H9 (cell line): ENCODE results near the gene POLN. TPM values are rescaled to one million over a fixed set of nuclear protein-coding genes. Genes with fewer than 3 reads are reported as not detected.

Experiments used
- DNase-seq: peaks from one replicate; pipeline ENCODE4 v3.0.0-alpha.2; 2017
- H2AFZ ChIP-seq: one replicate; pipeline ENCODE4 v1.6.1; 2013; ENCODE audit warnings: mild to moderate bottlenecking, low read length, control low read depth, moderate library complexity
- H2AK5ac ChIP-seq: 2 replicates; pipeline ENCODE4 v1.6.1; 2013; ENCODE audit warnings: low read length, control low read depth, mixed read lengths; ENCODE audit not compliant: insufficient read length
- H2BK120ac ChIP-seq: one replicate; pipeline ENCODE4 v1.6.1; 2013; ENCODE audit warnings: low read depth, mild to moderate bottlenecking, low read length, control low read depth, inconsistent platforms; ENCODE audit not compliant: poor library complexity, severe bottlenecking
- H2BK12ac ChIP-seq: 2 replicates; pipeline ENCODE4 v1.6.1; 2013; ENCODE audit warnings: low read length, control low read depth, mixed read lengths, low read depth; ENCODE audit not compliant: insufficient read length
- H2BK15ac ChIP-seq: 2 replicates; pipeline ENCODE4 v1.6.1; 2013; ENCODE audit warnings: low read depth, low read length, control low read depth
- H2BK20ac ChIP-seq: one replicate; pipeline ENCODE4 v1.6.1; 2013; ENCODE audit warnings: low read depth, mild to moderate bottlenecking, low read length, control low read depth, inconsistent platforms; ENCODE audit not compliant: poor library complexity, severe bottlenecking
- H2BK5ac ChIP-seq: 2 replicates; pipeline ENCODE4 v1.6.1; 2013; ENCODE audit warnings: low read length, control low read depth, mixed read lengths; ENCODE audit not compliant: insufficient read length
- H3K14ac ChIP-seq: 2 replicates; pipeline ENCODE4 v1.6.1; 2013; ENCODE audit warnings: low read length, control low read depth; ENCODE audit not compliant: insufficient read depth
- H3K18ac ChIP-seq: 2 replicates; pipeline ENCODE4 v1.6.1; 2013; ENCODE audit warnings: low read depth, mild to moderate bottlenecking, mixed read lengths, low read length, control low read depth; ENCODE audit not compliant: insufficient read length
- H3K23ac ChIP-seq: 2 replicates; pipeline ENCODE4 v1.6.1; 2013; ENCODE audit warnings: low read length, control low read depth, mixed read lengths, low read depth; ENCODE audit not compliant: insufficient read length
- H3K23me2 ChIP-seq: 2 replicates; pipeline ENCODE4 v1.6.1; 2013; ENCODE audit warnings: low read depth, mild to moderate bottlenecking, mixed read lengths, low read length, control low read depth; ENCODE audit not compliant: insufficient read length, poor library complexity, severe bottlenecking
- H3K27ac ChIP-seq: 2 replicates; pipeline ENCODE4 v1.5.1; 2013; ENCODE audit warnings: low read length, control low read depth, mixed read lengths, low read depth; ENCODE audit not compliant: insufficient read length
- H3K27me3 ChIP-seq: 2 replicates; pipeline ENCODE4 v1.6.1; 2013; ENCODE audit warnings: low read length, control low read depth, inconsistent platforms; ENCODE audit not compliant: insufficient read depth
- H3K4ac ChIP-seq: 2 replicates; pipeline ENCODE4 v1.6.1; 2013; ENCODE audit warnings: low read depth, mild to moderate bottlenecking, control low read depth, inconsistent platforms, low read length, moderate library complexity
- H3K4me1 ChIP-seq: 2 replicates; pipeline ENCODE4 v1.6.1; 2013; ENCODE audit warnings: low read length, control low read depth, inconsistent platforms; ENCODE audit not compliant: insufficient read depth
- H3K4me2 ChIP-seq: 2 replicates; pipeline ENCODE4 v1.6.1; 2013; ENCODE audit warnings: low read length, control low read depth, mixed read lengths; ENCODE audit not compliant: insufficient read length, insufficient read depth
- H3K56ac ChIP-seq: 2 replicates; pipeline ENCODE4 v1.6.1; 2013; ENCODE audit warnings: low read depth, mild to moderate bottlenecking, mixed read lengths, low read length, control low read depth; ENCODE audit not compliant: insufficient read length
- H3K79me1 ChIP-seq: 2 replicates; pipeline ENCODE4 v1.6.1; 2013; ENCODE audit warnings: low read depth, mild to moderate bottlenecking, moderate library complexity, low read length, control low read depth, inconsistent platforms; ENCODE audit not compliant: insufficient read depth, poor library complexity, severe bottlenecking
- H3K79me2 ChIP-seq: 2 replicates; pipeline ENCODE4 v1.6.1; 2013; ENCODE audit warnings: low read length, control low read depth, inconsistent platforms; ENCODE audit not compliant: insufficient read depth
- H3K9ac ChIP-seq: 2 replicates; pipeline ENCODE4 v1.6.1; 2013; ENCODE audit warnings: low read length, control low read depth, mixed read lengths; ENCODE audit not compliant: insufficient read length; ENCODE audit errors: extremely low read depth
- H3K9me3 ChIP-seq: one replicate; pipeline ENCODE4 v1.6.1; 2013; ENCODE audit warnings: low read depth, low read length, inconsistent platforms; ENCODE audit not compliant: control insufficient read depth
- H3T11ph ChIP-seq: one replicate; pipeline ENCODE4 v1.6.1; 2013; ENCODE audit warnings: mild to moderate bottlenecking, low read length, control low read depth, inconsistent platforms
- H4K20me1 ChIP-seq: one replicate; pipeline ENCODE4 v1.6.1; 2013; ENCODE audit not compliant: control insufficient read depth, insufficient read length, insufficient read depth
- H4K5ac ChIP-seq: 2 replicates; pipeline ENCODE4 v1.6.1; 2013; ENCODE audit warnings: low read depth, mild to moderate bottlenecking, mixed read lengths, low read length, control low read depth; ENCODE audit not compliant: insufficient read length
- H4K8ac ChIP-seq: replicated peaks from 2 replicates; pipeline ENCODE4 v1.6.1; 2013; ENCODE audit warnings: low read length, control low read depth, mixed read lengths, low read depth; ENCODE audit not compliant: insufficient read length
- H4K91ac ChIP-seq: 2 replicates; pipeline ENCODE4 v1.6.1; 2013; ENCODE audit warnings: low read depth, mild to moderate bottlenecking, moderate library complexity, mixed read lengths, low read length, control low read depth; ENCODE audit not compliant: insufficient read length
- H3K27ac Mint-ChIP-seq, 3 experiments: 2 replicates in 2 of 3; 3 replicates in 1 of 3; pipeline ENCODE4 v1.8.0; 2020 to 2021; ENCODE audit warnings: mixed read lengths in 3 of 3, mild to moderate bottlenecking in 1 of 3, moderate library complexity in 1 of 3
- H3K27me3 Mint-ChIP-seq: 2 replicates; pipeline ENCODE4 v1.8.0; 2021; ENCODE audit warnings: low read depth, mild to moderate bottlenecking, moderate library complexity, mixed read lengths
- H3K36me3 Mint-ChIP-seq, 3 experiments: 2 replicates in 2 of 3; 3 replicates in 1 of 3; pipeline ENCODE4 v1.8.0; 2020 to 2021; ENCODE audit warnings: low read depth in 3 of 3, mixed read lengths in 3 of 3; ENCODE audit not compliant: insufficient read depth in 1 of 3
- H3K4me1 Mint-ChIP-seq, 2 experiments: 2 replicates each; pipeline ENCODE4 v1.8.0; 2020; ENCODE audit warnings: mixed read lengths in 2 of 2
- H3K4me3 Mint-ChIP-seq, 2 experiments: 2 replicates in 1 of 2; 3 replicates in 1 of 2; pipeline ENCODE4 v1.8.0; 2020 to 2021; ENCODE audit warnings: mild to moderate bottlenecking in 2 of 2, mixed read lengths in 2 of 2, moderate library complexity in 1 of 2
- H3K9me3 Mint-ChIP-seq, 2 experiments: 2 replicates in 1 of 2; 3 replicates in 1 of 2; pipeline ENCODE4 v1.8.0; 2020; ENCODE audit warnings: mild to moderate bottlenecking in 2 of 2, mixed read lengths in 2 of 2, moderate library complexity in 1 of 2
- WGBS: extraction: QIAGEN DNeasy Blood & Tissue Kit; methylation state at CpG from one replicate; pipeline ENCODE4 v1.1.7; 2013; ENCODE audit warnings: missing lambda C conversion rate, low lambda C conversion rate, mixed read lengths; ENCODE audit not compliant: insufficient read length; ENCODE audit errors: extremely low coverage; 5-methylcytosine and 5-hydroxymethylcytosine counted together
- total RNA-seq: library from RNA; stranded (reverse); gene quantifications from 2 replicates; pipeline ENCODE4 v1.2.1, GENCODE V29; 2021
- TF ChIP-seq, protein P1 (sequence below): fragments of 200-600 bp; sonication (generic); conservative IDR thresholded peaks from 3 replicates; pipeline ENCODE4 v1.8.0; 2021; ENCODE audit warnings: antibody characterized with exemption, mild to moderate bottlenecking

POLN gene
- total RNA-seq, 1 experiment from 2014 or later, result 0.74 TPM

DNA sequence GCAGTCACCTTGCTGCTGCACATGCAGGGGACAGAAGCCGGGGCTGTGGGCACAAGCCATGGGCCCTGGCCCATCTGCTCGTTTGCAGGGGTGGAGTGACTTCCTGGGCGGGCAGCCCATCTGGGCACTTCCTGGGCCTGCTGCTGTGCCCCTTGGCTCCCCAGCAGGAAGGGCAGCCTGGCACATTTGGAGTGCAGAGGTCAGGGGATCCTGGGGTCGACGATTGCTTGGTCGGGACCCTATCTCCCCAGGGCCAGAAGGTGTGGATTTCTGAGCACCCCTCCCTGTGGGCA, 30.9 kb upstream of the POLN start:
- H2AFZ ChIP-seq, result no peak overlapping the region
- H3K79me2 ChIP-seq, result no peaks in the 10 kb centered on the region
- H2BK15ac ChIP-seq, result no peak overlapping the region
- H3K14ac ChIP-seq, result no peak overlapping the region
- no peaks in the 10 kb centered on the region for H3K79me1 ChIP-seq
- Mint-ChIP-seq H3K4me1 (peaks cover 4 to 11% of the 10 kb centered on the region in 2 experiments; a peak in 3 of 4 replicates), H3K4me3 (no peak overlapping the region), H3K36me3 (no peaks in the 10 kb centered on the region), H3K27me3 (peaks cover 2% of the 10 kb centered on the region; the same call in 1 of the 2 replicates), H3K27ac (no peak overlapping the region; a peak in 1 of 7 replicates), H3K9me3 (no peaks in the 10 kb centered on the region)
- H4K5ac ChIP-seq, result no peak overlapping the region
- no peak overlapping the region for H3K23ac ChIP-seq
- no peak overlapping the region for H2BK120ac ChIP-seq
- no peaks in the 10 kb centered on the region for H3K9me3 ChIP-seq
- H4K91ac ChIP-seq, result no peak overlapping the region
- H4K20me1 ChIP-seq, result no peaks in the 10 kb centered on the region
- no peak for DNase-seq
- no peak overlapping the region for H2BK5ac ChIP-seq
- no peak overlapping the region for H3K9ac ChIP-seq
- no peaks in the 10 kb centered on the region for H3K4me1 ChIP-seq
- H2BK12ac ChIP-seq, result no peak overlapping the region
- H3K4me2 ChIP-seq, result no peak overlapping the region
- TF ChIP-seq, protein P1, sequence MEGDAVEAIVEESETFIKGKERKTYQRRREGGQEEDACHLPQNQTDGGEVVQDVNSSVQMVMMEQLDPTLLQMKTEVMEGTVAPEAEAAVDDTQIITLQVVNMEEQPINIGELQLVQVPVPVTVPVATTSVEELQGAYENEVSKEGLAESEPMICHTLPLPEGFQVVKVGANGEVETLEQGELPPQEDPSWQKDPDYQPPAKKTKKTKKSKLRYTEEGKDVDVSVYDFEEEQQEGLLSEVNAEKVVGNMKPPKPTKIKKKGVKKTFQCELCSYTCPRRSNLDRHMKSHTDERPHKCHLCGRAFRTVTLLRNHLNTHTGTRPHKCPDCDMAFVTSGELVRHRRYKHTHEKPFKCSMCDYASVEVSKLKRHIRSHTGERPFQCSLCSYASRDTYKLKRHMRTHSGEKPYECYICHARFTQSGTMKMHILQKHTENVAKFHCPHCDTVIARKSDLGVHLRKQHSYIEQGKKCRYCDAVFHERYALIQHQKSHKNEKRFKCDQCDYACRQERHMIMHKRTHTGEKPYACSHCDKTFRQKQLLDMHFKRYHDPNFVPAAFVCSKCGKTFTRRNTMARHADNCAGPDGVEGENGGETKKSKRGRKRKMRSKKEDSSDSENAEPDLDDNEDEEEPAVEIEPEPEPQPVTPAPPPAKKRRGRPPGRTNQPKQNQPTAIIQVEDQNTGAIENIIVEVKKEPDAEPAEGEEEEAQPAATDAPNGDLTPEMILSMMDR, result no peak
- H3K4ac ChIP-seq, result no peak overlapping the region
- no peak overlapping the region for H3K27ac ChIP-seq
- no peak overlapping the region for H2BK20ac ChIP-seq
- H3K27me3 ChIP-seq, result no peaks in the 10 kb centered on the region
- no CpG with 5 or more reads among the region's 6 CpGs for WGBS
- no peak overlapping the region for H4K8ac ChIP-seq
- H2AK5ac ChIP-seq, result no peak overlapping the region
- H3K56ac ChIP-seq, result no peak overlapping the region
- no peak overlapping the region for H3T11ph ChIP-seq
- no peak overlapping the region for H3K18ac ChIP-seq
- H3K23me2 ChIP-seq, result no peaks in the 10 kb centered on the region
